ENCODE results near the gene C19orf85.

C19orf85 gene

GRCh38 chr19:55477905-55478304 lies 13.4 kb upstream of the C19orf85 start:
- DNase-seq (ENCODE audit: low spot score): no peak

- DNase-seq (ENCODE audit: low spot score): peak; percentile 98
Observed at GRCh38 chr19:55476100-55476775, 11.7 kb upstream of the C19orf85 start, which contains the start of gene ZNF628. TSS of gene ZNF628 (plus strand) at chr19:55476617. CDS start at chr19:55479911, 3,294 bp downstream.

GRCh38 chr19:55474269-55475265 lies 10.0 kb upstream of the C19orf85 start:
- DNase-seq (ENCODE audit: low spot score): no peak

GRCh38 chr19:55473225-55474012 lies 8.9 kb upstream of the C19orf85 start:
- no peak for DNase-seq (ENCODE audit: low spot score)

GRCh38 chr19:55472463-55472862 lies 7.9 kb upstream of the C19orf85 start:
- no peak for DNase-seq (ENCODE audit: low spot score)

GRCh38 chr19:55471266-55471665 lies 6.7 kb upstream of the C19orf85 start:
- DNase-seq (ENCODE audit: low spot score): no peak

GRCh38 chr19:55468054-55468393 lies 3.5 kb upstream of the C19orf85 start:
- DNase-seq (ENCODE audit: low spot score): no peak

- peak; percentile 81 for DNase-seq (ENCODE audit: low spot score)
Observed at GRCh38 chr19:55467236-55468053, 2.9 kb upstream of the C19orf85 start.

- no peak for DNase-seq (ENCODE audit: low spot score)
Observed at GRCh38 chr19:55466241-55466614, 1.7 kb upstream of the C19orf85 start.

GRCh38 chr19:55465460-55466240 lies 1.1 kb upstream of the C19orf85 start:
- DNase-seq (ENCODE audit: low spot score): no peak

- DNase-seq (ENCODE audit: low spot score): no peak
Observed at GRCh38 chr19:55464039-55464661, 401 bp downstream of the C19orf85 start.

GRCh38 chr19:55463583-55464031 lies 944 bp downstream of the C19orf85 start:
- no peak for DNase-seq (ENCODE audit: low spot score)

GRCh38 chr19:55462722-55463121 lies 1.8 kb downstream of the C19orf85 start:
- no peak for DNase-seq (ENCODE audit: low spot score)

- DNase-seq (ENCODE audit: low spot score): no peak
Observed at GRCh38 chr19:55461974-55462626, 2.5 kb downstream of the C19orf85 start.

GRCh38 chr19:55461259-55461973 lies 3.1 kb downstream of the C19orf85 start, which contains the start of gene ISOC2:
TSS of gene ISOC2 (minus strand) at chr19:55461642. CDS start at chr19:55456486, 5,156 bp downstream.
- peak; percentile 99 for DNase-seq (ENCODE audit: low spot score)

GRCh38 chr19:55460670-55461258 lies 3.8 kb downstream of the C19orf85 start:
- peak; percentile 64 for DNase-seq (ENCODE audit: low spot score)

GRCh38 chr19:55459950-55460657 lies 4.4 kb downstream of the C19orf85 start:
- DNase-seq (ENCODE audit: low spot score): no peak

- no peak for DNase-seq (ENCODE audit: low spot score)
Observed at GRCh38 chr19:55459551-55459949, 5.0 kb downstream of the C19orf85 start.

All from germinal center (tissue), 1 donor.